Stimulated activated CD8-positive, alpha-beta memory T cell treated with anti-CD3 and anti-CD28 coated beads, Interleukin-15, amount 100 ng/mL, for 1 hour (primary cell): Measurements from ENCODE around the gene C14orf132.

Experiments
- DNase-seq: peaks from one replicate; pipeline ENCODE4 v3.0.0-alpha.2; 2020; ENCODE audit warnings: low read depth

C14orf132 gene

DNA sequence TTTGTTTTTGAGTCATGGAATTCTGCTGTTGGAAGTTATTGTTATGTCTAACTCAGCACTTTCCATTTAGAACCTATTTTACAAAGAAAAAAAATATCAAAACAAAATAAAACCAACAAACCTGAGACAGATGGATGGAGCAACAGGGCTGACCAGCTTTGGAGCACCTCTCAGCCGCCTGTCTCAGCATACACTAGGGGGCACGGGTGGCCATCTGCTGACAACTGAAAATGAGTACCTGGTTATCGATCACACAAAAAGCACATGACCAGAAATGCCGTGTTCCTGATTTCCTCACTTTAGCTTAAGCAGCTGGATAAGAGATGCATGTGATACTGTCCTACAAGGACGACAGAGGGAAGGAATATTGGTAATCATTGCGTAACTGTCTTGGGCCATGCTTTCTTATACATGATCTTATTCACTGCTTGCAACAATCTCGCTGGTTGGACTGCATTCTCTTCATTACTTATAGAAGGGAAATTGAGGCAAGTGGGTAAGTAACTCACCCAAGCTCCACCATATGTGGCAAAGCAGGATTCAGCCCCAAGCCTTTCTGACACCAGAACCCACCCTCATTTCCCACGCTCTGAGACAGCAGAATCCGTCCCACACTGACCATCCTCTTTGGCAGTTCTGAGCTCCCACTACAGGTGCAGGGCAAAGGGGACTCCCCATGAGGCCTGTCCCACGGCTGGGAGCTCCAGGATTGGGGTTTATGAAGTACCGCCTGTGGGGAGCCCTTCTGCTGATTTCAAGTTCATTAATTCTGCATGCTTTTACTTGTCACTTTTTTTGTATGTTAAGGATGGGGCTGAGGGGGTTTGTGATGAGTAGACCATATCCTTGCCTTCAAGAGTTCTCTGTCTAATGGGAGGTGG is 43.5 kb downstream of the C14orf132 start:
- no peak for DNase-seq

- DNase-seq = no peak
Observed at GRCh38 chr14:96083667-96084320, 44.6 kb downstream of the C14orf132 start.

DNA sequence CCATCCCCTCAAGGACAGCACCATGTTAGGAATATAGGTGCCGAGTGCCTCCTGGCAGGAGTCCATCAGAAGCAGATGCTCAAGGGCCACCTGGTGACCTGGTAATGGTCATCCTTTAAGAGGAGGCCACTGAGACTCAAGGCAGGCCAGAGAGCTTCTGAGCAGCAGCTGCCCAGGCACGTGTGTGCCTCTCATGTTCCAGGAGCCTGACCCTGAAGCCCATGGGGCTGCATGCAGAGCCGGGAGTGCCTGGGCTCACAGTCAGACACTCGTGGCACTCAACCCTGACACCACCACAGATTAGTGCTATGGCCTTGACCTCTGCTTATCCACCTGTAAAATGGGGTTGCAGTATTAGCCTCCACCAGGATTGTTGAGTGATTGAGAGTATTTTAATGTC is 45.6 kb downstream of the C14orf132 start:
- no peak for DNase-seq

DNA sequence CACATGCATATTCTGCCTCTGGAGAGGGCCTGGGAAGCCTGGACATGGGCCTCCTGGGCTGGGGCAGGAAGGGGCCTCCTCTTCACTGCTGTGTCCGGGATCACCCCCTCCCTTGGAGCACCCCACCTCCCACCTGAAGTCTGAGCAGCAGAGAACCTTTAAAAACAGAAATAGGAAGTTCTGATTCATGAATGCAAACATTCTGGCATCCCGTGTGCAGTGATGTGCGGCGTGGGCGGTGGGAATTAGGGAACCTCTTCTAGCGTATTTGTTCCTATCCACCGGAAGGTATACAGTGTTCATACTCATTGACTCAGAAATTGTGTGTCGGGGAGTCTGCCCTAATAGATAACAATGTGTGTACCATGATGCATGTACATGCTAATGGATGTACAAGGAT is 46.2 kb downstream of the C14orf132 start:
- no peak for DNase-seq

DNA sequence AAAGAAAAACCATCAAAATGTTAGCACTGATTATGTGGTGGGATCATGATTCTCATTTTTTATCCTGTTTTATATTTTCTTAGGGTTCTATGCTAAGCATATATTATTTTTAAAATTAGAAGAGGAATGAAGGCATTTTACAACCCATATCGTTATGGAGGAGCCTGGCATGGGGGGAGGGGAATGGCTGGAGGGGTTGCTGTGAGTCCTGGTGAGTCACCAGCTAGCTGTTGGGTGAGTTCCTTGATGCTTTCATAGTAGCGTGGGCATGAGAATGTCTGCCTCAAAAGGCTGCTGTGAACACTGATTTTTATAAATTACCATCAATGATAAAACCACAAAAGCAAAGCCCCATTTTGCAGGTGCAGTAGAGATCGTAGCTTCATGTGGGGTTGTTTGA is 46.9 kb downstream of the C14orf132 start:
- no peak for DNase-seq

DNA sequence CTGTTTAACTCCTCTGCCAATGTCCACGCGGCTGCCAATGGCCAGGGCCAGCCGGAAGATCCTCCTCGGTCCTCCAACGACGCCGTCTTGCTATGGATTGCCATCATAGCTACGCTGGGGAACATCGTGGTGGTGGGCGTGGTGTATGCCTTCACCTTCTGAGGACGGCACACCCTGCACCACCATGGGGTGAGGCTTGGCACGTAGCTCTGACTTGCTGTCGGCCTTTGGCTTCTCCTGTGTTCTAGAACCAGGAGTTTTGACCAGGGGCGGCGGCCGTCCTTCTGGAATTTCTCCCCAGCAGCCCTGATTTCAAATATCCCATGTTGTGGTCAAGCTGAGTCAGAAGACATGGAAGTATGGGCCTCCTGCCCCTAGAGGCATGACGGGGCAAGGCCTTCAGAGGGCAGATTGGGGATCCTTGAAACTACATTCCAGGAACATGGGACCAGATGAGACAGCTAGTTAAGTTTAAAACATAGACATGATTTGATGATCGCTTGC is 47.5 kb downstream of the C14orf132 start:
- DNase-seq = no peak

DNA sequence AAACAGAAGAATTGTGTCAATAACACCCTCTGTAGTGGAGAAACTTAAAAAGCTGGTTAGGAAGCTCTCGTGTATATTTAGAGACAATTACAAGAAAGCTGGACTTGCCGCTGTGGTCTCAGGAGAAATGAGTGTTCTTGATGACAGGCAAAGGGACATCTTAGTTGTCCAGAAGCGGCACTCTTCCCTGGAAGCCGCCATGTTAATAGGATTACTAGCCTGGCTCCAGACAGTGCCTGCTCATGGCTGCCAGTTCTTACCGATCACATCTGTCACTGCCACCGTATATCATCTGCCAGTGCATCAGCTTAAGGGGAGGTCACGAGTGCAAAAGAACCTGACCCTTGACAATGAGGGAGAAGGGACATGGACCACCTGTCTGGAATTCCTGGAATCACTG is 48.9 kb downstream of the C14orf132 start:
- DNase-seq = no peak

GRCh38 chr14:96088481-96088880 is 49.3 kb downstream of the C14orf132 start:
- no peak for DNase-seq

- DNase-seq = no peak
Observed at GRCh38 chr14:96088911-96089310, 49.7 kb downstream of the C14orf132 start.

DNA sequence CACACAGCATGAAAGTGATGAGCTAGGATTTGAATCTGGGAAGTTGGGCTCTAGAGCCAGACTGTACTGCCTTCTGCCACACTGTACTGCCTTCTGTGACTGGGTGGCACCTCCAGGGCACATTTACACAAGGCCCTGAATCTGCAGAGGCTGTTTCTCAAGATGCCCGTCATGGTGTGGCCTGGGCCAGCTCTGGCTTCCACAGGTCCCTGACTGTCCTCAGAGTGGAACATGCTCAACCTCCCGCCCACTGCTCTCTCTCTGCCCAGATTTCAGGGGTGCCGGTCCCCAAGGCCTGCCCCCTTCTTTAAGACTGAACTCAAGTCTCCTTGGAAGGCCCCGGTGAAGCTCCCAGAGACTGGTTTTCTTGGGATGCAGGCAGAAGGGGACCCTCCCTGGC is 50.2 kb downstream of the C14orf132 start:
- DNase-seq = no peak

- DNase-seq = no peak
Observed at GRCh38 chr14:96090441-96091148, 51.4 kb downstream of the C14orf132 start.

DNA sequence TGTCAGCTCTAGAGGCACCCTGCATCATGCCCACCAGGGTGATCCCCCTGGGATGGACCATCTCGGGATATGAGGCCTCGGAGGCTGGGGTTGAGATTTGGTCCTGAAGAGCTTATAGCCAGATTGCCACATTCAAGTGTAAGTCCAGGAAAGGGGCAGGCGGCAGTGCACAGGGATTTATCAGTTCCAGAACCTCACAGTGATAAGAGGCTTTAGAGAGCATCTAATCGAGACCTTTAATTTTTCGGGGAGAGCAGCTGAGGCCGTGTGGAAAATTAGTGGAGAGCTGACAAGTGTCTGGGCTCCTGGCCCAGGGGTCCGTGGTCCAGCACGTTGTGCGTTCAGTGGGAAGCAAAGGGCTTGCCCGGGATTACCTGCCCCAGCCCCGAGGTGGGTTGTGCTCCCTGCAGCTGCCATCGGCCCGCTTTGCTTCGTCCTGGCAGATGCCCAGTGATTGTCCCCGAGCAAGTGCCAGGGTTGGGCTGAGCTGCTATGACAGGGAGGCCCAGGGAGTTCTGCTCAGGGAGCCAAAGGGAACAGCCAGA is 52.1 kb downstream of the C14orf132 start:
- no peak for DNase-seq

- DNase-seq = no peak
Observed at GRCh38 chr14:96091941-96092411, 52.8 kb downstream of the C14orf132 start.

DNA sequence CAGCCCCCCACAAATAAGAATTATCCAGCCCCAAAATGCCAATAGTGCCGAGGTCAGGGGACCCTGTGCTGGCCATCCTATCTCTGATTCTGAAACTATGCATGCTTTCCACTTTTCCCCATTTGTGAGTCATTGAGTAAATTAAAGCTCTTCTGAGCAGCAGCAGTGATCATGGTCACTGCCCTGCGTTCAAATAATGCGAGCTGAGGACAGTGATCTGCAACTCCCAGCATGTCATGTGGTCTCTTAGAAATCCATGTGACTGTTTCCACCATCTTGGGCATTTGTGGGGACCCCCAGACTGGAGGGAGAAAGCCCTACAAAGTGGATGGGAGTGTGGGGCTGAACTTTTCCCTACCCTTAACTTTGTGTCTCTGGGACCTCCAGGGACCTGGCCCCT is 53.8 kb downstream of the C14orf132 start:
- no peak for DNase-seq

- DNase-seq = no peak
Observed at GRCh38 chr14:96094211-96094610, 55.0 kb downstream of the C14orf132 start.

- DNase-seq = no peak
Observed at GRCh38 chr14:96094656-96095055, 55.5 kb downstream of the C14orf132 start.

GRCh38 chr14:96095058-96095457 is 55.9 kb downstream of the C14orf132 start:
- no peak for DNase-seq

DNA sequence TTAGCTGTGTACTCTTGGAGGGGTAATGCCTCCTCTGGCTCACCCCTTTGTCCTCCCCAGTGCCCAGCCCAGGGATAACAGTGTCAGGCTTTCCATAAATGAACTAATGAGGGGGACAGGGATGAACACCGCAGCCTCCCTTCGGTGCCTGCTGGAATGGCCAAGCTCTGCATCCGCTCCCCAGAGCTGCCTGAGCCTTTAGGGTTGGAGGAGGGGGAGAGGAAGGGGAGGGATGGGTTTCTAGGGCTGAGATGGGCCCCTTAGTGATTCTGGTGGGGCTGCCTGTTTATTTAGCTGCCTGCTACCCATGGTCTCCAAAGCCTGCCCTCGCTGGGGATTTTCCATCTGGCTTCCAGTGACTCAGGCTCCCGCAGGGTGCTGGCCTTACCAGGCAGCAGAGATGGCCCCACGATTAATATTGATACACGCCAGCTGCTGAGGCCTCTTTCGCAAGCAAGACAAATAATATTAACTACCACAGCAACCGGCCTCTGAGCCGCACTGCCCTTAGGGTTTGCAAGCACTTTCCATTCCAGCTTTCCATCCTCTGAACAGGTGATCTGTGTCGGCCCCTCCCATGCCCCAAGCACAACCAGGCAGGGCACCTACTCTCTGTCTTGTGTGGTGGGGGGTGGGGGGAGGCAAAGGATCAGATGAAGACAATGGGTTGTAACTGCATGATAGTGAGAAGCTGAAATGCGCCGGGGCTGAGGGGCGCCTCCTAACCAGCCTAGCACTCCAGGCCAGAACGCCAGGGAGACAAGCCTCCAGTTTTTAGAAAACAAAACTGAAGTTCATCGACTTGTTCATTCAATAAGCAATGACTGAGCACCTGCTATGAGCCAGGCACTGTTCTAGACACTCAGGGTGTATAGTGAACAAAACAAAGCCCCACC is 56.7 kb downstream of the C14orf132 start:
- DNase-seq = no peak

- no peak for DNase-seq
Observed at GRCh38 chr14:96096639-96097610, 57.8 kb downstream of the C14orf132 start.

- no peak for DNase-seq
Observed at GRCh38 chr14:96097752-96098151, 58.6 kb downstream of the C14orf132 start.
